Gastroesophageal sphincter (tissue), 3 donors: ENCODE measurements around the gene COL20A1.

Experiments used
- EP300 ChIP-seq: sonication (generic); formaldehyde crosslinking; IDR thresholded peaks from one replicate; pipeline ENCODE4 v1.6.1; 2017; ENCODE audit warnings: antibody characterized with exemption, mild to moderate bottlenecking
- POLR2A ChIP-seq, 2 donors: fragments of 450-650 bp; IDR thresholded peaks; one replicate each; pipeline ENCODE4 v1.6.1; 2017; ENCODE audit warnings: antibody characterized with exemption in 2 of 2, mild to moderate bottlenecking in 2 of 2, moderate library complexity in 1 of 2
- TF ChIP-seq, protein P1 (sequence below), 4 experiments: fragments of 200-600 bp in 2 of 4; fragments of 450-650 bp in 2 of 4; sonication (generic) in 1 of 4; IDR thresholded peaks; one replicate each; pipeline ENCODE4 v1.5.1; 2017 to 2019; ENCODE audit warnings: antibody characterized with exemption in 4 of 4, mild to moderate bottlenecking in 2 of 4, moderate library complexity in 2 of 4

DNA sequence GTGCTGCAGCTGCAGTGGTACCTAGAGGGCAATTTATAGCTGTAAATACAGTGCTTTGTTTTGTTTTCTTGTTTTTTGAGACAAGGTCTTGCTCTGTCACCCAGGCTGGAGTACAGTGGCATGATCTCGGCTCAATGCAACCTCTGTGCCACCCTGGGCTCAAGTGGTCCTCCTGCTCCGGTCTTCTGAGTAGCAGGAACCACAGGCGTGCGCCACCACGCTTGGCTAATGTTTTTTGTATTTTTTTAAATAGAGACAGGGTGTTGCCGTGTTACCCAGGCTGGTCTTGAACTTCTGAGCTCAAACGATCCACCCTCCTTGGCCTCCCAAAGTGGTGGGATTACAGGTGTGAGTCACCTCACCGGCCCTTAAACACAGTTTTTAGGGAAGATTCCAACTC lies 41.4 kb downstream of the COL20A1 start:
- TF ChIP-seq, protein P1, sequence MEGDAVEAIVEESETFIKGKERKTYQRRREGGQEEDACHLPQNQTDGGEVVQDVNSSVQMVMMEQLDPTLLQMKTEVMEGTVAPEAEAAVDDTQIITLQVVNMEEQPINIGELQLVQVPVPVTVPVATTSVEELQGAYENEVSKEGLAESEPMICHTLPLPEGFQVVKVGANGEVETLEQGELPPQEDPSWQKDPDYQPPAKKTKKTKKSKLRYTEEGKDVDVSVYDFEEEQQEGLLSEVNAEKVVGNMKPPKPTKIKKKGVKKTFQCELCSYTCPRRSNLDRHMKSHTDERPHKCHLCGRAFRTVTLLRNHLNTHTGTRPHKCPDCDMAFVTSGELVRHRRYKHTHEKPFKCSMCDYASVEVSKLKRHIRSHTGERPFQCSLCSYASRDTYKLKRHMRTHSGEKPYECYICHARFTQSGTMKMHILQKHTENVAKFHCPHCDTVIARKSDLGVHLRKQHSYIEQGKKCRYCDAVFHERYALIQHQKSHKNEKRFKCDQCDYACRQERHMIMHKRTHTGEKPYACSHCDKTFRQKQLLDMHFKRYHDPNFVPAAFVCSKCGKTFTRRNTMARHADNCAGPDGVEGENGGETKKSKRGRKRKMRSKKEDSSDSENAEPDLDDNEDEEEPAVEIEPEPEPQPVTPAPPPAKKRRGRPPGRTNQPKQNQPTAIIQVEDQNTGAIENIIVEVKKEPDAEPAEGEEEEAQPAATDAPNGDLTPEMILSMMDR (IDR thresholded peaks at IDR 0.05): no peak
- TF ChIP-seq POLR2A (IDR thresholded peaks at IDR 0.05) (no peak), EP300 (no peak)
